Heart left ventricle (tissue), 13 donors: ENCODE measurements around the gene SUMO3.

ENCODE experiments used
- POLR2A ChIP-seq, 2 donors: fragments of 450-650 bp; IDR thresholded peaks; one replicate each; pipeline ENCODE4 v1.6.1; 2017; ENCODE audit warnings: antibody characterized with exemption in 2 of 2, mild to moderate bottlenecking in 2 of 2, moderate library complexity in 2 of 2
- TF ChIP-seq, protein P1 (sequence below), 12 donors: fragments of 200-600 bp; sonication (generic) in 4 of 12; IDR thresholded peaks; one replicate each; pipeline versions ENCODE4 v1.5.0 to v1.8.0; 2018 to 2022; ENCODE audit warnings: antibody characterized with exemption in 12 of 12, mild to moderate bottlenecking in 5 of 12
- donor health status: ischemic (EF 13 %, LVEDD 7.1; RV severe dilation, severe dysfunction).
- donor health status: DM: no; HTN: yes; CAD: no.
- donor health status: DM: no; HTN: no; CAD: no.
- donor health status: ischemic (EF 25% LVEDD 6.9; RV normal size, moderate dysfunction).
- donor health status: ischemic (EF 25% LVEDD 5.7; RV mildly dilated, moderate dysfunction).
- donor health status: ischemic (EF 35%, LVEDD 5.7; RV mildly dilated, moderate dysfunction).
- donor health status: nonischemic (EF 11% LVEDD 7.7; RV severe dilation, severe dysfunction).
- donor health status: DM: yes; HTN: yes; CAD: no.
- donor health status: PGD.
- donor health status: ischemic (EF 29% LVEDD 5.4; RV normal size, mild dysfunction).
- donor health status: nonischemic (EF 23%, LVEDD 6.1; RV moderate dilation, normal function).

DNA sequence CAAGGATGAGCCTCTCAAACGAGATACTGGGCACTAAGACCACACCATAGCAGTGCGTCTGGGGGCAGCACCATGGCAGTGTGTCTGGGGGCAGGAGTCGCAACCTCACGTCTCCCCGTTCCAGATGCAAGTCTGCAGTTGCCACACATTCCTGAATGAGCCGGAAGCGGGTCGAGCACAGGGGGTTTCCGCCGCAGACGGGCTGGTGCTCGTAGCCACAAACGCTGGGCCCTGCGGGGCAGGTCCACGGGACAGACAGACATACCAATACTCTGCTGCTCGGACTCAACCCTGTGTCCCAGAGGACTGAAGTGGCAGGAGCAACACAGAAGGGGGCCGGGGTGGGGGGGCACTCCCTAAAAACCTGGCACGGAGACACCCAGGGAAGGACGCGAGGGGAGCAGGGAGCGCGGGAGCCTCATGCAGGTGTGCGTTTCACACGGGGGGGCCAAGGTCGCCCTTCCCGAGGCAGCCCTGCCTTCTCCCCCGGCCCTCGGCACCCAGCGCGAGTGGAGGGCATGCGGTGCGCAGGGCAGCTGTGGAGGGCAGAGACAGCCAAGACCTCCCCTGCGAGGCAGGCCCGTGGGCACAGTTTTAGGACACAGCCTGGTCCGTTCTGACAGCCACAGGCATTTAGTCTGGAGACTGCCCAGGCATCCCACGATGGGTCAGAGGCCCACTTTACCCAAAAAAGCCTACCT lies 31.1 kb upstream of the SUMO3 start:
- TF ChIP-seq, protein P1, sequence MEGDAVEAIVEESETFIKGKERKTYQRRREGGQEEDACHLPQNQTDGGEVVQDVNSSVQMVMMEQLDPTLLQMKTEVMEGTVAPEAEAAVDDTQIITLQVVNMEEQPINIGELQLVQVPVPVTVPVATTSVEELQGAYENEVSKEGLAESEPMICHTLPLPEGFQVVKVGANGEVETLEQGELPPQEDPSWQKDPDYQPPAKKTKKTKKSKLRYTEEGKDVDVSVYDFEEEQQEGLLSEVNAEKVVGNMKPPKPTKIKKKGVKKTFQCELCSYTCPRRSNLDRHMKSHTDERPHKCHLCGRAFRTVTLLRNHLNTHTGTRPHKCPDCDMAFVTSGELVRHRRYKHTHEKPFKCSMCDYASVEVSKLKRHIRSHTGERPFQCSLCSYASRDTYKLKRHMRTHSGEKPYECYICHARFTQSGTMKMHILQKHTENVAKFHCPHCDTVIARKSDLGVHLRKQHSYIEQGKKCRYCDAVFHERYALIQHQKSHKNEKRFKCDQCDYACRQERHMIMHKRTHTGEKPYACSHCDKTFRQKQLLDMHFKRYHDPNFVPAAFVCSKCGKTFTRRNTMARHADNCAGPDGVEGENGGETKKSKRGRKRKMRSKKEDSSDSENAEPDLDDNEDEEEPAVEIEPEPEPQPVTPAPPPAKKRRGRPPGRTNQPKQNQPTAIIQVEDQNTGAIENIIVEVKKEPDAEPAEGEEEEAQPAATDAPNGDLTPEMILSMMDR (IDR thresholded peaks at IDR 0.05): no peak
- TF ChIP-seq POLR2A (IDR thresholded peaks at IDR 0.05): no peak
